Heart left ventricle (tissue), 16 donors: ENCODE results near the gene NKD1. TPM values are rescaled to one million over a fixed set of nuclear protein-coding genes. Genes with fewer than 3 reads are reported as not detected.

Experiments used
- ATAC-seq, 4 donors: fragments of 200-7000 bp; cut with Tn5 transposase; one replicate each; pipeline ENCODE4 v1.9.1; 2020 to 2022; ENCODE audit warnings: moderate library complexity in 4 of 4, mild to moderate bottlenecking in 3 of 4, moderate number of reproducible peaks in 1 of 4
- DNase-seq, 5 donors: peaks; one replicate each; pipeline ENCODE4 v3.0.0-alpha.2; 2020
- H3K27ac ChIP-seq, 12 donors: fragments of 200-600 bp; sonication (generic) in 4 of 12; one replicate each; pipeline versions ENCODE4 v1.5.0 to v1.8.0; 2016 to 2022; ENCODE audit warnings: mild to moderate bottlenecking in 2 of 12
- H3K27me3 ChIP-seq, 9 donors: fragments of 200-600 bp; sonication (generic) in 2 of 9; one replicate each; pipeline versions ENCODE4 v1.5.1 to v1.8.0; 2016 to 2022; ENCODE audit warnings: mild to moderate bottlenecking in 3 of 9
- H3K36me3 ChIP-seq, 9 donors: fragments of 200-600 bp; sonication (generic) in 2 of 9; one replicate each; pipeline versions ENCODE4 v1.5.0 to v1.8.0; 2018 to 2022; ENCODE audit warnings: mild to moderate bottlenecking in 2 of 9
- H3K4me1 ChIP-seq, 12 donors: fragments of 200-600 bp; sonication (generic) in 4 of 12; one replicate each; pipeline versions ENCODE4 v1.5.0 to v1.8.0; 2016 to 2022; ENCODE audit warnings: mild to moderate bottlenecking in 3 of 12
- H3K4me3 ChIP-seq, 12 donors: fragments of 200-600 bp; sonication (generic) in 4 of 12; one replicate each; pipeline versions ENCODE4 v1.5.0 to v1.8.0; 2017 to 2022; ENCODE audit warnings: mild to moderate bottlenecking in 9 of 12, moderate library complexity in 4 of 12
- H3K9me3 ChIP-seq, 12 donors: fragments of 200-600 bp; sonication (generic) in 4 of 12; one replicate each; pipeline versions ENCODE4 v1.5.0 to v1.8.0; 2016 to 2022; ENCODE audit warnings: mild to moderate bottlenecking in 1 of 12
- CTCF ChIP-seq, 12 donors: fragments of 200-600 bp; sonication (generic) in 4 of 12; IDR thresholded peaks; one replicate each; pipeline versions ENCODE4 v1.5.0 to v1.8.0; 2018 to 2022; ENCODE audit warnings: antibody characterized with exemption in 12 of 12, mild to moderate bottlenecking in 5 of 12
- POLR2A ChIP-seq, 2 donors: fragments of 450-650 bp; IDR thresholded peaks; one replicate each; pipeline ENCODE4 v1.6.1; 2017; ENCODE audit warnings: antibody characterized with exemption in 2 of 2, mild to moderate bottlenecking in 2 of 2, moderate library complexity in 2 of 2
- WGBS, 4 donors: extraction: QIAGEN DNeasy Blood & Tissue Kit in 2 of 4; methylation state at CpG; one replicate each; pipeline versions ENCODE4 v1.1.5 to v1.1.7; 2013 to 2018; 5-methylcytosine and 5-hydroxymethylcytosine counted together
- intact Hi-C, 10 donors: fragments of 100-400 bp; cut with DNase I; formaldehyde crosslinking; loops; one replicate each; pipeline versions ENCODE4 v1.11.1 to v1.14.2; 2022
- polyA plus RNA-seq, 2 donors: library from polyadenylated mRNA; stranded (reverse); fragments of 200-250 nt; gene quantifications; one replicate each; pipeline ENCODE4 v1.2.3, GENCODE V29; 2013
- total RNA-seq, 9 donors: library from RNA; depleted of rRNA in 2 of 9; stranded (reverse); fragments of >200 nt in 2 of 9; fragmentation: NEBNext Ultra II Directional in 3 of 9; extraction: Animal tissue kit (Norgen Biotek cat#: 25700) in 3 of 9; gene quantifications; one replicate each; pipeline versions ENCODE4 v1.1.0 to v1.2.4, GENCODE V29; 2016 to 2023
- donor health status: ischemic (EF 13 %, LVEDD 7.1; RV severe dilation, severe dysfunction).
- donor health status: healthy with polysubstance abuse.
- donor health status: DM: no; HTN: yes; CAD: no.
- donor health status: DM: no; HTN: no; CAD: no.
- donor health status: ischemic (EF 25% LVEDD 6.9; RV normal size, moderate dysfunction).
- donor health status: ischemic (EF 25% LVEDD 5.7; RV mildly dilated, moderate dysfunction).
- donor health status: healthy.
- donor health status: DM: yes; HTN: yes; CAD: no.
- donor health status: ischemic (EF 35%, LVEDD 5.7; RV mildly dilated, moderate dysfunction).
- donor health status: nonischemic (EF 11% LVEDD 7.7; RV severe dilation, severe dysfunction).
- donor health status: DM: yes; HTN: yes; CAD: no.
- donor health status: PGD.
- donor health status: ischemic (EF 29% LVEDD 5.4; RV normal size, mild dysfunction).
- donor health status: nonischemic (EF 23%, LVEDD 6.1; RV moderate dilation, normal function).

The NKD1 gene
- total and polyA plus RNA-seq, 11 donors: 0.05 to 1.0 (median 0.26) TPM

GRCh38 chr16:50624449-50624970 is 76.3 kb downstream of the NKD1 start:
- peak in 1 of 5 donors; percentile 10 for DNase-seq
- Histone ChIP-seq H3K4me3 (no peak overlapping the region), H3K27ac (no peak overlapping the region), H3K9me3 (no peaks in the 10 kb centered on the region), H3K36me3 (no peaks in the 10 kb centered on the region), H3K4me1 (peaks cover 0 to 12% (median 8%) of the 10 kb centered on the region in 12 donors), H3K27me3 (no peaks in the 10 kb centered on the region)
- intact Hi-C loops: loop anchor here in 1 of 10 donors (10.0 kb wide), 1 partner anchor 60 kb away; no protein-coding TSS in a partner anchor
- TF ChIP-seq CTCF (IDR thresholded peaks at IDR 0.05): no peak
- TF ChIP-seq POLR2A (IDR thresholded peaks at IDR 0.05): no peak
- no peak for ATAC-seq
- 74 to 78% (median 75%) methylated on average over 8 of the region's 8 CpGs for WGBS, 4 donors

- Histone ChIP-seq H3K27ac (no peak overlapping the region), H3K4me3 (no peak overlapping the region), H3K36me3 (no peaks in the 10 kb centered on the region), H3K27me3 (no peaks in the 10 kb centered on the region), H3K4me1 (peaks cover 0 to 12% (median 8%) of the 10 kb centered on the region in 12 donors), H3K9me3 (no peaks in the 10 kb centered on the region)
- intact Hi-C loops: loop anchor here in 1 of 10 donors (10.0 kb wide), 1 partner anchor 61 kb away; no protein-coding TSS in a partner anchor
- DNase-seq: peak in 1 of 5 donors; percentile 21
- 91 to 94% (median 93%) methylated on average over 7 to 12 of the region's 12 CpGs for WGBS, 4 donors
- TF ChIP-seq POLR2A (IDR thresholded peaks at IDR 0.05) (no peak), CTCF (IDR thresholded peaks at IDR 0.05) (no peak)
- ATAC-seq: no peak
Measured at GRCh38 chr16:50625374-50625773, 77.2 kb downstream of the NKD1 start.

GRCh38 chr16:50626868-50627267 is 78.7 kb downstream of the NKD1 start:
- Histone ChIP-seq H3K27me3 (no peaks in the 10 kb centered on the region), H3K4me3 (no peak overlapping the region), H3K4me1 (peaks cover 0 to 12% (median 8%) of the 10 kb centered on the region in 12 donors), H3K27ac (peak overlapping the region in 1 of 12 donors; percentile 36), H3K9me3 (no peaks in the 10 kb centered on the region), H3K36me3 (no peaks in the 10 kb centered on the region)
- TF ChIP-seq POLR2A (IDR thresholded peaks at IDR 0.05): no peak
- TF ChIP-seq CTCF (IDR thresholded peaks at IDR 0.05): no peak
- intact Hi-C loops: loop anchor here in 1 of 10 donors (10.0 kb wide), 1 partner anchor 62 kb away; no protein-coding TSS in a partner anchor
- WGBS, 4 donors: 44 to 72% (median 61%) methylated on average over 4 of the region's 4 CpGs
- ATAC-seq (no peak), DNase-seq (no peak)

- Histone ChIP-seq H3K27me3 (no peaks in the 10 kb centered on the region), H3K9me3 (no peaks in the 10 kb centered on the region), H3K4me3 (no peak overlapping the region), H3K4me1 (peaks cover 0 to 12% (median 8%) of the 10 kb centered on the region in 12 donors), H3K36me3 (no peaks in the 10 kb centered on the region), H3K27ac (peak overlapping the region in 1 of 12 donors; percentile 36)
- intact Hi-C loops: loop anchor here in 1 of 10 donors (10.0 kb wide), 1 partner anchor 63 kb away; no protein-coding TSS in a partner anchor
- 4 to 9% (median 7%) methylated on average over 10 of the region's 10 CpGs for WGBS, 4 donors
- peak in 10 of 12 donors; percentile 16 to 59 (median 41) for TF ChIP-seq CTCF (IDR thresholded peaks at IDR 0.05)
- TF ChIP-seq POLR2A (IDR thresholded peaks at IDR 0.05): no peak
- ATAC-seq (peak; percentile 79 to 90 (median 86)), DNase-seq (peak in 4 of 5 donors; percentile 52 to 74 (median 66))
Measured at GRCh38 chr16:50627419-50627818, 79.2 kb downstream of the NKD1 start.
